Gastroesophageal sphincter (tissue), 3 donors: ENCODE data around the gene ARHGAP26.

Source experiments
- CTCF ChIP-seq, 4 experiments: fragments of 200-600 bp in 2 of 4; fragments of 450-650 bp in 2 of 4; sonication (generic) in 1 of 4; IDR thresholded peaks; one replicate each; pipeline ENCODE4 v1.5.1; 2017 to 2019; ENCODE audit warnings: antibody characterized with exemption in 4 of 4, mild to moderate bottlenecking in 2 of 4, moderate library complexity in 2 of 4
- EP300 ChIP-seq: sonication (generic); formaldehyde crosslinking; IDR thresholded peaks from one replicate; pipeline ENCODE4 v1.6.1; 2017; ENCODE audit warnings: antibody characterized with exemption, mild to moderate bottlenecking
- POLR2A ChIP-seq, 2 donors: fragments of 450-650 bp; IDR thresholded peaks; one replicate each; pipeline ENCODE4 v1.6.1; 2017; ENCODE audit warnings: antibody characterized with exemption in 2 of 2, mild to moderate bottlenecking in 2 of 2, moderate library complexity in 1 of 2

- TF ChIP-seq CTCF (IDR thresholded peaks at IDR 0.05) (no peak), EP300 (no peak), POLR2A (IDR thresholded peaks at IDR 0.05) (no peak)
Observed at GRCh38 chr5:143261748-143262392, 491.7 kb downstream of the ARHGAP26 start.
